GM11168 (cell line): ENCODE data around the gene SF3A2.

Experiments
- in situ Hi-C: fragments of 300-500 bp; cut with MboI; formaldehyde crosslinking; loops from one replicate; pipeline ENCODE4 v1.12.0; 2022; ENCODE audit warnings: low sequenced_read_pairs; ENCODE audit not compliant: unreplicated experiment

The SF3A2 gene

GRCh38 chr19:2286402-2287140, 49.9 kb downstream of the SF3A2 start:
- in situ Hi-C loops, result loop anchor here (25.0 kb wide), 1 partner anchor 101 kb away; no protein-coding TSS in a partner anchor

GRCh38 chr19:2287585-2288337, 51.1 kb downstream of the SF3A2 start:
- in situ Hi-C loops, result loop anchor here (25.0 kb wide), 1 partner anchor 100 kb away; no protein-coding TSS in a partner anchor

DNA sequence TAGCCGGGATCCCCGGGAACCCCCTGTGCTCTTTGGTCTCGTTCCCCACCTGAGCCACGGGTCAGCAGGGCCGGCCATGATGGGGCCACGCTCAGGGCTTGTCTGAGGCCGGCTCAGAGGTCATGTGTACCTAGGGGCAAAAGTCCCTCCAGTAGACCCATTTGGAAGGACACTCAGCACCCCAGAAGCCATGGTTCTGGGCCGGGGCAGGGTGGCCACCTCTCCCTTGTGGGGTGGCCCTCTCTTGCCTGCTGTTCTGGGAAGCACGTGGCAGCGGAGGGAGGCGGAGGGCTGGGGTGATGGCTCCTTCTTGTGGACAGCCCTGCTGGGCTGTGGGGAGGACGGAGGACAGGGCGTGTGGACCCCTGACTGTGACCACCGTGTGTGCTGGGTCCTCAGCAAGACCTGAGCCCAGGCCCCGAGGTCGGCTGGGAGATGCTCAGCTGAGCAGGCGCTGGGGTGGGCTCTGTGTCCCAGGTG, 51.8 kb downstream of the SF3A2 start:
- in situ Hi-C loops, result loop anchor here (25.0 kb wide), 1 partner anchor 99 kb away; no protein-coding TSS in a partner anchor

DNA sequence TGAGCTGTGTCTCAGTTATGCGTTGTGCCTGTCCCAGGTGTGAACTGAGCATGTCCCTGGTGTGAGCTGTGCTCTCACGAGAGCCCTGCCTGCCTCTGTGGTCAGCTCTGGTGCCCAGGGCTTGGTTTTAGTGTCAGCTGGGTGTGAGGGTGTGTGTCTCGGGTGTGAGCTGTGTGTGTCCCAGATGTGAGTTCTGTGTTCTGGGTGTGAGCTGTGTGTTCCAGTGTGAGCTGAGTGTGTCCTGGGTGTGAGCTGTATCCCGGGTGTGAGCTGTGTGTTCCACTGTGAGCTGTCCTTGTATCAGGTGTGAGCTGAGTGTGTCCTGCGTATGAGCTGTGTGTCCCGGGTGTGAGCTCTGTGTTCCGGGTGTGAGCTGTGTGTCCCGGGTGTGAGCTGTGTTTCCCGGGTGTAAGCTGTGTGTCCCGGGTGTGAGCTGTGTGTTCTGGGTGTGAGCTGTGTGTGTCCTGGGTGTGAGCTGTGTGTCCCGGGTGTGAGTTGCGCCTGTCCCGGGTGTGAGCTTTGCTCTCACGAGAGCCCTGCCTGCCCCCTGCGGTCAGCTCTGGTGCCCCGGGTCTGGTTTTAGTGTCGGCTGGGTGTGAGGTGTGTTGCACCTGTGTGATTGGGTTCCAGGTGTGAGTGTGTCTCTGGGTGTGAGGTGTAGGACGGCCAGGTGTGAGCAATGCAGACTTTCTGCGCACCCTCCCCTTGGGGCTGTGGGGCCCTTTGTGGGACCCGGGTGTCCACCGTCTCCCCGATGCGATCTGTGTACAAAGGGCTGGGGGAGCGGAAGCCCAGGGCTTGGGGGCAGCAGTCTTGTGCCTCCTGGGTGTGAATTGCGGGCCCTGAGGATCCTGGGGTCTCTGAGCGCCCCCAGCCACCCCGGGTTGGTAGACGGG, 52.4 kb downstream of the SF3A2 start:
- in situ Hi-C loops, result loop anchor here (25.0 kb wide), 1 partner anchor 98 kb away; no protein-coding TSS in a partner anchor

DNA sequence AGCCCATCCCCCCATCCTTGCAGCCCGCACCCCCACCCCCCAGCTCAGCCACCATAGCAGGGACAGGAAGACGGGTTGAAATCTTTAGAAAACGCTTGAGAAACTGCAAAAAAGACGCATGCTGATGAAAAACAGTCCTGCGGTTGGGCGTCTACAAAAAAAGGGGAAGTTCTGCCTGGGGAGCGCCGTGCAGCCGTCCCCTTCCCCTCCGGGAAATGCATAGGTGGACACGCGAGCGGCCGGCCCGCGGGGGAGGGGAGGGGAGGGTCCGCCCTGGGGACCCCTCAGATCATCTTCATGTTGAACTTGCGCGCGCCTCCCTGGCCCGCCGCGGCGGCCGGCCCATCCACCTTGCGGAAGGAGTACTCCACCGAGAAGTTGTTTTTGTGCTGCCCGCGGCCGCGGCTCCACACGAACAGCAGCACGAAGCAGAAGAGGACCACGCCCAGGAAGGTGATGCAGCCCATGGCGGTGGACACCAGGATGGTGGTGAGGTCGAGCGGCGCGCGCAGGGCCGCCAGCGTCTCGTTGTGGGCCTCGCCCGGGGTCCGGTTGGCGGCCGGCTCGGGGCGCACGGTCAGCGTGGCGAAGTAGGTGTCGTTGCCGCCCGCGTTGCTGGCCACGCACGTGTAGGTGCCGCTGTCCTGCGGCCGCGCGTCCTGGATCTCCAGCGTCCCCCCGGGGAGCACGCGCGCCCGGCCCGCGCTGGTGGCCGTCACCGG, 53.3 kb downstream of the SF3A2 start:
- in situ Hi-C loops, result loop anchor here (25.0 kb wide), 1 partner anchor 97 kb away; no protein-coding TSS in a partner anchor

- in situ Hi-C loops, result loop anchor here (25.0 kb wide), 1 partner anchor 97 kb away; no protein-coding TSS in a partner anchor
These were observed 54.0 kb downstream of the SF3A2 start for GRCh38 chr19:2290441-2291184.

- in situ Hi-C loops, result loop anchor here (25.0 kb wide), 1 partner anchor 96 kb away; no protein-coding TSS in a partner anchor
These were observed 54.6 kb downstream of the SF3A2 start for GRCh38 chr19:2291185-2291751.

DNA sequence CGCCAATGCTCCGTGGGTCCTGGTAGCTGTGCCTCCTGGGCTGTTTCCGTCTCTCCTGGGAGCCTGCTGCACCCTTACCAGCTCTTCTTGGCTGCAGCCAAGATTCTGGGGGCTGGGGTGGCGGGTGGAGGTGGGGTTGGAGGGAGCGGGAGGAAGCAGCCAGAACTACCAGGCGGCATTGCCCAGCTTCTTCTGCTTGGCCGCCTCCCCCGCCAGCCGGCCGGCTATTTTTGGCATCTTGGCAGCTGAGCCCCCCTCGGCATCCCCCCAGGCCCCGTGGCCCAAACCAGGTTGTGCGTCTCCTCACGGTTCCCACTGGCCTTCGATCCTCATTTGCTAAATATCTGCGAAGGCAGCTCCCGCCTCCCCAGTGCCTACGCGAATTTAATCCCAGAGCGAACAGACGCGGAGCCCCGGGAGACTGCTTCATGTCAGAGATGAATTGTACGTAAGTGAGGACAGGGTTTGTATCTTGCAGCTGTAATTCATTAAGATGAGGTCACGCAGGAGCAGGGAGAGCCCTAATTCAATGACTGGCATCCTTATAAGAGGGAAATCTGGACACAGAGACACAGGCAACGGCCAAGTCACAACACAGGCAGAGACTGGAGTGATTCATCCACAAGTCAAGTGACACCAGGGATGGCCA, 58.2 kb downstream of the SF3A2 start:
- in situ Hi-C loops, result loop anchor here (25.0 kb wide), 1 partner anchor 92 kb away; no protein-coding TSS in a partner anchor

GRCh38 chr19:2296141-2296540, 59.5 kb downstream of the SF3A2 start:
- in situ Hi-C loops, result loop anchor here (25.0 kb wide), 1 partner anchor 91 kb away; no protein-coding TSS in a partner anchor
